Activated CD8-positive, alpha-beta memory T cell treated with anti-CD3 and anti-CD28 coated beads, Interleukin-2, amount 10 ng/mL, durations not matched to agents 7 days and 5 days (primary cell): ENCODE results near the gene WDFY4. TPM values are rescaled to one million over a fixed set of nuclear protein-coding genes. Genes with fewer than 3 reads are reported as not detected.

Experiments used
- ATAC-seq: fragments of 150-1000 bp; cut with Tn5 transposase; one replicate; pipeline ENCODE4 v1.10.0; 2021; ENCODE audit warnings: moderate library complexity
- CTCF ChIA-PET: fragments of 350-600 bp; sonication (Branson Sonifier 250); formaldehyde crosslinking; loops from one replicate; lab custom pipeline; 2021; ENCODE audit warnings: antibody characterized with exemption; lab: Charles Lee
- DNase-seq: peaks from one replicate; pipeline ENCODE4 v3.0.0-alpha.2; 2020
- H3K27ac Mint-ChIP-seq: one replicate; pipeline ENCODE4 v1.8.0; 2021; ENCODE audit warnings: mild to moderate bottlenecking, mixed read lengths
- H3K27me3 Mint-ChIP-seq: one replicate; pipeline ENCODE4 v1.8.0; 2021; ENCODE audit warnings: mixed read lengths
- H3K36me3 Mint-ChIP-seq: one replicate; pipeline ENCODE4 v1.8.0; 2021; ENCODE audit warnings: mild to moderate bottlenecking, mixed read lengths
- H3K4me1 Mint-ChIP-seq: one replicate; pipeline ENCODE4 v1.8.0; 2021; ENCODE audit warnings: mixed read lengths
- H3K4me3 Mint-ChIP-seq: one replicate; pipeline ENCODE4 v1.8.0; 2021; ENCODE audit warnings: mild to moderate bottlenecking, moderate library complexity, mixed read lengths
- H3K9me3 Mint-ChIP-seq: one replicate; pipeline ENCODE4 v1.8.0; 2022; ENCODE audit warnings: low read depth, mixed read lengths
- total RNA-seq, 2 experiments: library from RNA; stranded (reverse); gene quantifications; one replicate each; pipeline ENCODE4 v1.2.3, GENCODE V29; 2021

WDFY4 gene
- total RNA-seq, 2 experiments from 2014 or later = 0.06 TPM; not detected in 1

- Mint-ChIP-seq H3K27me3 (peaks cover 19% of the 10 kb centered on the region), H3K9me3 (no peaks in the 10 kb centered on the region), H3K27ac (no peak overlapping the region), H3K4me3 (no peak overlapping the region), H3K36me3 (no peaks in the 10 kb centered on the region), H3K4me1 (no peaks in the 10 kb centered on the region)
- CTCF ChIA-PET = no interaction called here
- ATAC-seq = no peak
- DNase-seq = no peak
These were observed 73.7 kb downstream of the WDFY4 start for GRCh38 chr10:48758411-48758810.

GRCh38 chr10:48759113-48759901, 74.6 kb downstream of the WDFY4 start:
- no peak overlapping the region for H3K27ac Mint-ChIP-seq
- H3K36me3 Mint-ChIP-seq = no peaks in the 10 kb centered on the region
- H3K9me3 Mint-ChIP-seq = no peaks in the 10 kb centered on the region
- H3K4me1 Mint-ChIP-seq = no peaks in the 10 kb centered on the region
- H3K27me3 Mint-ChIP-seq = peaks cover 12% of the 10 kb centered on the region
- DNase-seq = peak; percentile 25
- ATAC-seq = no peak
- no peak overlapping the region for H3K4me3 Mint-ChIP-seq
- CTCF ChIA-PET = no interaction called here

GRCh38 chr10:48760983-48761382, 76.3 kb downstream of the WDFY4 start:
- Mint-ChIP-seq H3K27ac (no peak overlapping the region), H3K27me3 (peaks cover 12% of the 10 kb centered on the region), H3K36me3 (no peaks in the 10 kb centered on the region), H3K4me3 (no peak overlapping the region), H3K9me3 (no peaks in the 10 kb centered on the region), H3K4me1 (no peaks in the 10 kb centered on the region)
- DNase-seq (peak; percentile 11), ATAC-seq (no peak)
- CTCF ChIA-PET = no interaction called here

- Mint-ChIP-seq H3K9me3 (no peaks in the 10 kb centered on the region), H3K4me1 (no peaks in the 10 kb centered on the region), H3K27ac (no peak overlapping the region), H3K27me3 (peaks cover 8% of the 10 kb centered on the region), H3K4me3 (no peak overlapping the region), H3K36me3 (no peaks in the 10 kb centered on the region)
- DNase-seq (peak; percentile 22), ATAC-seq (no peak)
- CTCF ChIA-PET = no interaction called here
These were observed 77.7 kb downstream of the WDFY4 start for GRCh38 chr10:48762064-48763042.

GRCh38 chr10:48763403-48763965, 78.8 kb downstream of the WDFY4 start:
- CTCF ChIA-PET = no interaction called here
- Mint-ChIP-seq H3K36me3 (no peaks in the 10 kb centered on the region), H3K4me3 (no peak overlapping the region), H3K9me3 (no peaks in the 10 kb centered on the region), H3K27ac (no peak overlapping the region), H3K4me1 (no peaks in the 10 kb centered on the region), H3K27me3 (peaks cover 4% of the 10 kb centered on the region)
- DNase-seq (peak; percentile 19), ATAC-seq (no peak)

- DNase-seq (peak; percentile 18), ATAC-seq (no peak)
- Mint-ChIP-seq H3K36me3 (no peaks in the 10 kb centered on the region), H3K27ac (no peak overlapping the region), H3K9me3 (no peaks in the 10 kb centered on the region), H3K27me3 (no peaks in the 10 kb centered on the region), H3K4me3 (no peak overlapping the region), H3K4me1 (no peaks in the 10 kb centered on the region)
- CTCF ChIA-PET = no interaction called here
These were observed 79.8 kb downstream of the WDFY4 start for GRCh38 chr10:48764486-48764885.

- H3K9me3 Mint-ChIP-seq = no peaks in the 10 kb centered on the region
- H3K27ac Mint-ChIP-seq = no peak overlapping the region
- H3K27me3 Mint-ChIP-seq = no peaks in the 10 kb centered on the region
- DNase-seq = no peak
- no peaks in the 10 kb centered on the region for H3K36me3 Mint-ChIP-seq
- CTCF ChIA-PET = no interaction called here
- no peak overlapping the region for H3K4me3 Mint-ChIP-seq
- no peaks in the 10 kb centered on the region for H3K4me1 Mint-ChIP-seq
- no peak for ATAC-seq
These were observed 80.4 kb downstream of the WDFY4 start for GRCh38 chr10:48765039-48765438.

- Mint-ChIP-seq H3K4me1 (no peaks in the 10 kb centered on the region), H3K36me3 (no peaks in the 10 kb centered on the region), H3K4me3 (no peak overlapping the region), H3K9me3 (no peaks in the 10 kb centered on the region), H3K27ac (no peak overlapping the region), H3K27me3 (no peaks in the 10 kb centered on the region)
- ATAC-seq (no peak), DNase-seq (peak; percentile 7)
- CTCF ChIA-PET = no interaction called here
These were observed 80.9 kb downstream of the WDFY4 start for GRCh38 chr10:48765527-48765926.

- H3K27ac Mint-ChIP-seq = no peak overlapping the region
- CTCF ChIA-PET = interaction anchor here (0.8 kb wide), 1 partner anchor 37 kb away, joined by 3 read pairs; no protein-coding TSS in a partner anchor
- ATAC-seq = no peak
- peak; percentile 8 for DNase-seq
- H3K27me3 Mint-ChIP-seq = no peaks in the 10 kb centered on the region
- H3K4me3 Mint-ChIP-seq = no peak overlapping the region
- no peaks in the 10 kb centered on the region for H3K4me1 Mint-ChIP-seq
- H3K9me3 Mint-ChIP-seq = no peaks in the 10 kb centered on the region
- no peaks in the 10 kb centered on the region for H3K36me3 Mint-ChIP-seq
These were observed 82.9 kb downstream of the WDFY4 start for GRCh38 chr10:48767373-48768143.

- CTCF ChIA-PET = no interaction called here
- no peaks in the 10 kb centered on the region for H3K27me3 Mint-ChIP-seq
- DNase-seq = peak; percentile 22
- ATAC-seq = no peak
- H3K36me3 Mint-ChIP-seq = no peaks in the 10 kb centered on the region
- H3K9me3 Mint-ChIP-seq = no peaks in the 10 kb centered on the region
- no peak overlapping the region for H3K4me3 Mint-ChIP-seq
- no peaks in the 10 kb centered on the region for H3K4me1 Mint-ChIP-seq
- no peak overlapping the region for H3K27ac Mint-ChIP-seq
These were observed 83.6 kb downstream of the WDFY4 start for GRCh38 chr10:48768144-48768766.

GRCh38 chr10:48768926-48769325, 84.3 kb downstream of the WDFY4 start:
- no peak for ATAC-seq
- H3K27me3 Mint-ChIP-seq = no peaks in the 10 kb centered on the region
- H3K9me3 Mint-ChIP-seq = no peaks in the 10 kb centered on the region
- no peaks in the 10 kb centered on the region for H3K36me3 Mint-ChIP-seq
- DNase-seq = no peak
- no peaks in the 10 kb centered on the region for H3K4me1 Mint-ChIP-seq
- no peak overlapping the region for H3K27ac Mint-ChIP-seq
- CTCF ChIA-PET = no interaction called here
- H3K4me3 Mint-ChIP-seq = no peak overlapping the region

GRCh38 chr10:48769706-48770435, 85.2 kb downstream of the WDFY4 start:
- Mint-ChIP-seq H3K27ac (no peak overlapping the region), H3K9me3 (no peaks in the 10 kb centered on the region), H3K4me1 (no peaks in the 10 kb centered on the region), H3K36me3 (no peaks in the 10 kb centered on the region), H3K4me3 (no peak overlapping the region), H3K27me3 (no peaks in the 10 kb centered on the region)
- CTCF ChIA-PET = no interaction called here
- ATAC-seq (no peak), DNase-seq (peak; percentile 22)
